Measurements from ENCODE around the gene CCDC82. TPM values are rescaled to one million over a fixed set of nuclear protein-coding genes. Genes with fewer than 3 reads are reported as not detected.

Gene CCDC82
- total RNA-seq, 1 donor from 2014 or later: 28.4 TPM

DNA sequence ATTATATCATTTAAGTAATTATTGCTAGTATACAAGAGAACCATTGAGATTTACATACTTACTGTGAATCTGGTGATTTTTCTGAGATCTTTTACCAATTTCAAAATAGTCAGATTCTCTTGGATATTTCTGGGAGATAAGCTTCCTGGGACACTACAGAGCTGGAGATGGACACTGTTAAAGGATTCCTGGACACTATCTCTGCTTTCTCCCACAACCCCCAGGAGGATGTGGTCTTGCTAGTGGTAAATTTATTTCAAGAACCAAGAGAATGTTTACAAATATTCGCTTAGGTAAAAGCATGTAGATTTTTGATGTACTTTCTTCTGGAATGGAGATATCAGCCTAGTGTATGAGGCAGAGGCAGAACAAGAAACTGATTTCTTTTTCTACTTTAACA is 12.9 kb downstream of the CCDC82 start:
- TF ChIP-seq, protein P1, sequence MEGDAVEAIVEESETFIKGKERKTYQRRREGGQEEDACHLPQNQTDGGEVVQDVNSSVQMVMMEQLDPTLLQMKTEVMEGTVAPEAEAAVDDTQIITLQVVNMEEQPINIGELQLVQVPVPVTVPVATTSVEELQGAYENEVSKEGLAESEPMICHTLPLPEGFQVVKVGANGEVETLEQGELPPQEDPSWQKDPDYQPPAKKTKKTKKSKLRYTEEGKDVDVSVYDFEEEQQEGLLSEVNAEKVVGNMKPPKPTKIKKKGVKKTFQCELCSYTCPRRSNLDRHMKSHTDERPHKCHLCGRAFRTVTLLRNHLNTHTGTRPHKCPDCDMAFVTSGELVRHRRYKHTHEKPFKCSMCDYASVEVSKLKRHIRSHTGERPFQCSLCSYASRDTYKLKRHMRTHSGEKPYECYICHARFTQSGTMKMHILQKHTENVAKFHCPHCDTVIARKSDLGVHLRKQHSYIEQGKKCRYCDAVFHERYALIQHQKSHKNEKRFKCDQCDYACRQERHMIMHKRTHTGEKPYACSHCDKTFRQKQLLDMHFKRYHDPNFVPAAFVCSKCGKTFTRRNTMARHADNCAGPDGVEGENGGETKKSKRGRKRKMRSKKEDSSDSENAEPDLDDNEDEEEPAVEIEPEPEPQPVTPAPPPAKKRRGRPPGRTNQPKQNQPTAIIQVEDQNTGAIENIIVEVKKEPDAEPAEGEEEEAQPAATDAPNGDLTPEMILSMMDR (IDR thresholded peaks at IDR 0.05): no peak
- intact Hi-C loops (cut with DNase I): no loop called here
- H3K9me3 ChIP-seq: no peaks in the 10 kb centered on the region
- DNase-seq (no peak), ATAC-seq (no peak)
- H3K36me3 ChIP-seq: peaks cover 27% of the 10 kb centered on the region
- no peaks in the 10 kb centered on the region for H3K27me3 ChIP-seq
- no peak overlapping the region for H3K4me3 ChIP-seq
- H3K27ac ChIP-seq: no peak overlapping the region
- H3K4me1 ChIP-seq: no peaks in the 10 kb centered on the region

DNA sequence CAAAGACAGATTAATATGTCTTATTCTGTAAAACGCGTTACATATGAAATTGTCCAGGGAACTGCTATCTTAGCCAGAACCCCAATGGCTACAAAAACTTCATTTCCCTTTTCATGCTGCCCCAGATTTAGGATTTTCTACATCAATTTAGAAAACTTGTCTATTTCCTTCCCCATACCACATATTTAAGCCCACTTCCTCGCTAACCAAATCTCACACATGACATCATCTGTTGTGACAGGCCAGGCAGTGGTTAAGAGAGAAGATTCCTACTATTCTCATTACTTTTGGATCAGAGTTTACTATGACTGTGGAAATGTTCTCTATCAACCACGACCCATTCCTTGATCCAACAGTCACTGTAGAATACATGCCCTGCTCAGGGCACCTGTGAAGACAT is 15.9 kb downstream of the CCDC82 start:
- ATAC-seq (no peak), DNase-seq (no peak)
- H3K36me3 ChIP-seq: peaks cover 32% of the 10 kb centered on the region
- TF ChIP-seq, protein P1 (IDR thresholded peaks at IDR 0.05): no peak
- no peak overlapping the region for H3K4me3 ChIP-seq
- H3K27ac ChIP-seq: no peak overlapping the region
- no peaks in the 10 kb centered on the region for H3K9me3 ChIP-seq
- intact Hi-C loops (cut with DNase I): no loop called here
- H3K4me1 ChIP-seq: no peaks in the 10 kb centered on the region
- no peaks in the 10 kb centered on the region for H3K27me3 ChIP-seq

DNA sequence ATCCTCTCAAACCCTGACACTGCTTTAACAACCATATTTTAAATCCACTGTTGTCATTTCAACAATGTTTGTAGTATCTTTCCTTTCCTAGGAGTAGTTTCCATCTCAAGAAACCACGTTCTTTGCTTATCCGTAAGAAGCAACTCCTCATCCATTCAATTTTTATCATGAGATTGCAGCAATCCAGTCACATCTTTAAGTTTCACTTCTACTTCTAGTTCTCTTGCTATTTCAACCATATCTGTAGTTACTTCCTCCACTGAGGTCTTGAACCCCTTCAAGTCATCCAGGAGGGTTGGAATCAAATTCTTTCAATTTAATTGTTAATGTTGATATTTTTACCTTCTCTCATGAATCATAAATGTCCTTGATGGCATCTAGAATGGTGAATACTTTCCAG is 22.4 kb downstream of the CCDC82 start:
- Histone ChIP-seq H3K4me1 (no peaks in the 10 kb centered on the region), H3K27me3 (no peaks in the 10 kb centered on the region), H3K9me3 (no peaks in the 10 kb centered on the region), H3K36me3 (peaks cover 59% of the 10 kb centered on the region), H3K27ac (no peak overlapping the region), H3K4me3 (no peak overlapping the region)
- ATAC-seq (no peak), DNase-seq (no peak)
- TF ChIP-seq, protein P1 (IDR thresholded peaks at IDR 0.05): no peak
- intact Hi-C loops (cut with DNase I): no loop called here

DNA sequence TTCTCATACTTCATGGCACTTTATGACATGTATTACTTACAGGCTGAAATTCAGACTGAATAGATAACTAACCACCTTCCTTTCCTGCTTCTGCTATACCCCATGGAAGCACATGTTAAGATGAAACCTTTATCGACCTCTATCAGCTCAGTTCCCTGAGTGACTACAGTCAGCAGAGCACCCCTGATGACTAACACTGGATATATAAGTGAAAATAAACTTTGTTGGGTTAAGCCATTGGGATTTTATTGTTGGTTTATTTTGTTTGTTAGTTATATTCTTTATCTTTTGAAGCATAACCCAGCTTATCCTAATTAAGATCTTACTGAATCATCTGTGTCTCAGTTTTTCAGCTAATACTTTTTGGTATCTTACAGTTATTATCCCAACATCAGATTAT is 23.7 kb downstream of the CCDC82 start:
- Histone ChIP-seq H3K36me3 (peaks cover 54% of the 10 kb centered on the region), H3K4me1 (no peaks in the 10 kb centered on the region), H3K27me3 (no peaks in the 10 kb centered on the region), H3K4me3 (no peak overlapping the region), H3K27ac (no peak overlapping the region), H3K9me3 (no peaks in the 10 kb centered on the region)
- TF ChIP-seq, protein P1 (IDR thresholded peaks at IDR 0.05): no peak
- intact Hi-C loops (cut with DNase I): no loop called here
- ATAC-seq: no peak
- no peak for DNase-seq

DNA sequence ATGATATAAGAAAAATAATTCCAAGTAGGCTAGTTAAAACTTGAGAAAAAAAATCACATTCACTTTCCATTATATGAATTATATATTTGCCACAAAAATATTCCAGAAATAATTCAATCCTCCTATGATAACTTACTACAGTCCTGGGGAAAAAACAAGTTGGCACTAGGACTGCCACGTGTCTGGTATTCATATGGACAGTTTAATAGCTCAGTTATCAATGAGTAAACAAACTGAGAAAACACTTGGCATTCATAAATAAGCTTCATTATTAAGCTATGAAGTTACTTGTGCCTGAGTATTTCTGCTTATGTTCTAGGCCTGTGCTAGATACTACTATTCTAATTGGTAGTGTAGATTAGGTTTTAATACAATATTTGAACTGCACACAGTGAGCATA is 24.2 kb downstream of the CCDC82 start:
- no peak for DNase-seq
- no peak for ATAC-seq

More for the DNA sequence above, 24.2 kb downstream of the CCDC82 start:
- H3K4me3 ChIP-seq: no peak overlapping the region
- no peak overlapping the region for H3K27ac ChIP-seq
- intact Hi-C loops (cut with DNase I): no loop called here
- H3K9me3 ChIP-seq: no peaks in the 10 kb centered on the region
- TF ChIP-seq, protein P1 (IDR thresholded peaks at IDR 0.05): no peak
- H3K4me1 ChIP-seq: no peaks in the 10 kb centered on the region
- peaks cover 52% of the 10 kb centered on the region for H3K36me3 ChIP-seq
- no peaks in the 10 kb centered on the region for H3K27me3 ChIP-seq
